ENCODE measurements around the gene TMEM42. TPM values are rescaled to one million over a fixed set of nuclear protein-coding genes. Genes with fewer than 3 reads are reported as not detected.

TMEM42 gene
- total and polyA plus RNA-seq, 10 of the 15 experiments (the other 5 are each of a cell fraction or from before 2014, with no cell fraction given) = 5.0 to 20.5 (median 12.2) TPM

GRCh38 chr3:44861412-44862225 is at the start of gene TMEM42 (continued):
- TF ChIP-seq USF2 (IDR thresholded peaks at IDR 0.05; ENCODE audit: borderline replicate concordance, low read depth, low read length) = peak; percentile 98
- peak; percentile 89 for TF ChIP-seq CREM (IDR thresholded peaks at IDR 0.05; ENCODE audit: low read depth)
- TF ChIP-seq MAX (IDR thresholded peaks at IDR 0.05; ENCODE audit: low read depth, low read length) = peak; percentile 99
- TF ChIP-seq NR2C1 (IDR thresholded peaks at IDR 0.05) = no peak
- TF ChIP-seq RB1 (IDR thresholded peaks at IDR 0.05; ENCODE audit: borderline replicate concordance) = peak; percentile 91; the same call in 1 of the 2 replicates
- no peak for TF ChIP-seq HDAC6 (IDR thresholded peaks at IDR 0.05; ENCODE audit: unreplicated experiment)
- 0 out of 2 replicates have a peak, but pooled peaks have one; percentile 17 for TF ChIP-seq TBL1XR1 (IDR thresholded peaks at IDR 0.05; ENCODE audit: low read depth, low read length)
- TF ChIP-seq E4F1 (IDR thresholded peaks at IDR 0.05; ENCODE audit: borderline replicate concordance, partially characterized antibody) = no peak
- peak; percentile 96 for TF ChIP-seq YY1 (IDR thresholded peaks at IDR 0.05; ENCODE audit: low read depth, low read length)
- TF ChIP-seq ZBED1 (IDR thresholded peaks at IDR 0.05; ENCODE audit: borderline replicate concordance) = no peak
- TF ChIP-seq RFX5 (IDR thresholded peaks at IDR 0.05; ENCODE audit: low read depth, low read length) = peak; percentile 60; the same call in 1 of the 2 replicates
- TF ChIP-seq RAD21 (IDR thresholded peaks at IDR 0.05; ENCODE audit: insufficient read depth, low read depth, low read length) = 0 out of 2 replicates have a peak, but pooled peaks have one; percentile 28
- peak; percentile 69; the same call in 1 of the 2 replicates for TF ChIP-seq PAX5 (IDR thresholded peaks at IDR 0.05; ENCODE audit: borderline replicate concordance, low read depth, low read length)
- no peak; the same call in 1 of the 2 replicates for TF ChIP-seq RCOR1 (conservative IDR thresholded peaks at IDR 0.05; ENCODE audit: low read depth, low read length)
- TF ChIP-seq CHD2 (IDR thresholded peaks at IDR 0.05; ENCODE audit: borderline replicate concordance, low read depth, low read length) = peak; percentile 62; the same call in 1 of the 2 replicates
- no peak; the same call in 1 of the 2 replicates for TF ChIP-seq MXI1 (IDR thresholded peaks at IDR 0.05; ENCODE audit: low read depth, low read length)
- no peak for TF ChIP-seq ZSCAN29 (IDR thresholded peaks at IDR 0.05)
- TF ChIP-seq CBX5 (IDR thresholded peaks at IDR 0.05; ENCODE audit: low read depth) = no peak
- TF ChIP-seq MYC (IDR thresholded peaks at IDR 0.05; ENCODE audit: insufficient read depth, insufficient read length, insufficient replicate concordance, low read length, severe bottlenecking) = peak; percentile 57
- TF ChIP-seq RELA (IDR thresholded peaks at IDR 0.05; ENCODE audit: borderline replicate concordance, partially characterized antibody) = peak; percentile 95
- TF ChIP-seq NBN (IDR thresholded peaks at IDR 0.05) = 0 out of 2 replicates have a peak, but pooled peaks have one; percentile 27
- TF ChIP-seq WRNIP1 (IDR thresholded peaks at IDR 0.05; ENCODE audit: borderline replicate concordance, low read depth, low read length) = no peak
- TF ChIP-seq DPF2 (IDR thresholded peaks at IDR 0.05) = peak; percentile 65; the same call in 1 of the 2 replicates
- TF ChIP-seq GABPA (IDR thresholded peaks at IDR 0.05; ENCODE audit: low read depth) = no peak
- TF ChIP-seq HDGF (IDR thresholded peaks at IDR 0.05) = no peak
- TF ChIP-seq PBX3 (IDR thresholded peaks at IDR 0.05; ENCODE audit: insufficient replicate concordance, low read depth, low read length) = no peak
- peak; percentile 85 for TF ChIP-seq GATAD2B (conservative IDR thresholded peaks at IDR 0.05; ENCODE audit: low read depth)

All from GM12878 (cell line).